ENCODE data around the gene NTPCR. TPM values are rescaled to one million over a fixed set of nuclear protein-coding genes. Genes with fewer than 3 reads are reported as not detected.

The NTPCR gene
- total RNA-seq, 1 donor from 2014 or later, result 54.5 TPM

DNA sequence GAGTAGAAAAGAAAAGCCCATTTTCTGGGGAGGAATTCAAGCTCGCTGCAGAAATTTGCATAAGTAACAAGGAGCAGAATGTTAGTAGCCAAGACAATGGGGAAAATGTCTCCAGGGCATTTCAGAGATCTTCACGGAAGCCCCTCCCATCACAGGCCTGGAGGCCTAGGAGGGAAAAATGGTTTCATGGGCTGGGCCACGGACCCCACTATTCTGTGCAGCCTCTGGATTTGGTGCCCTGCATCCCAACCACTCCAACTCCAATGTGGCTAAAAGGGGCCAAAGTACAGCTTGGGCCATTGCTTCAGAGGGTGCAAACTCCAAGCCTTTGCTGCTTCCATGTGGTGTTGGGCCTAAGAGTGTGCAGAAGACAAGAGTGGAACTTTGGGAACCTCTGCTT lies 43.1 kb downstream of the NTPCR start:
- H3K4me1 Mint-ChIP-seq (ENCODE audit: low read depth, unreplicated experiment), result peaks cover 8% of the 10 kb centered on the region
- H3K9me3 ChIP-seq (ENCODE audit: insufficient read depth, low read depth, low read length), result peaks cover 4% of the 10 kb centered on the region
- H3K27me3 Mint-ChIP-seq (ENCODE audit: low read depth, unreplicated experiment), result no peaks in the 10 kb centered on the region
- H3K9ac ChIP-seq (ENCODE audit: low read length), result no peak overlapping the region
- H3K4me3 ChIP-seq (ENCODE audit: insufficient read depth, low read depth, low read length), result no peak overlapping the region
- no peak for TF ChIP-seq EZH2 (IDR thresholded peaks at IDR 0.05; ENCODE audit: insufficient read depth, low read length)
- TF ChIP-seq, protein P1, sequence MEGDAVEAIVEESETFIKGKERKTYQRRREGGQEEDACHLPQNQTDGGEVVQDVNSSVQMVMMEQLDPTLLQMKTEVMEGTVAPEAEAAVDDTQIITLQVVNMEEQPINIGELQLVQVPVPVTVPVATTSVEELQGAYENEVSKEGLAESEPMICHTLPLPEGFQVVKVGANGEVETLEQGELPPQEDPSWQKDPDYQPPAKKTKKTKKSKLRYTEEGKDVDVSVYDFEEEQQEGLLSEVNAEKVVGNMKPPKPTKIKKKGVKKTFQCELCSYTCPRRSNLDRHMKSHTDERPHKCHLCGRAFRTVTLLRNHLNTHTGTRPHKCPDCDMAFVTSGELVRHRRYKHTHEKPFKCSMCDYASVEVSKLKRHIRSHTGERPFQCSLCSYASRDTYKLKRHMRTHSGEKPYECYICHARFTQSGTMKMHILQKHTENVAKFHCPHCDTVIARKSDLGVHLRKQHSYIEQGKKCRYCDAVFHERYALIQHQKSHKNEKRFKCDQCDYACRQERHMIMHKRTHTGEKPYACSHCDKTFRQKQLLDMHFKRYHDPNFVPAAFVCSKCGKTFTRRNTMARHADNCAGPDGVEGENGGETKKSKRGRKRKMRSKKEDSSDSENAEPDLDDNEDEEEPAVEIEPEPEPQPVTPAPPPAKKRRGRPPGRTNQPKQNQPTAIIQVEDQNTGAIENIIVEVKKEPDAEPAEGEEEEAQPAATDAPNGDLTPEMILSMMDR (IDR thresholded peaks at IDR 0.05; ENCODE audit: insufficient read depth, low read depth, low read length), result no peak
- H3K27me3 ChIP-seq (ENCODE audit: insufficient read depth, low read length), result no peaks in the 10 kb centered on the region
- H3K27ac Mint-ChIP-seq (ENCODE audit: unreplicated experiment), result no peak overlapping the region
- H3K4me2 ChIP-seq (ENCODE audit: low read length), result no peak overlapping the region
- H3K4me3 Mint-ChIP-seq (ENCODE audit: unreplicated experiment), result no peak overlapping the region
- no peaks in the 10 kb centered on the region for H3K79me2 ChIP-seq (ENCODE audit: insufficient read depth, low read length)
- no peaks in the 10 kb centered on the region for H4K20me1 ChIP-seq (ENCODE audit: insufficient read depth, low read length)
- H2AFZ ChIP-seq (ENCODE audit: low read depth, low read length), result no peak overlapping the region
- H3K27ac ChIP-seq (ENCODE audit: low read depth, low read length), result no peak overlapping the region
- peaks cover 12% of the 10 kb centered on the region for H3K36me3 ChIP-seq (ENCODE audit: insufficient read depth, low read length)
- peaks cover 23% of the 10 kb centered on the region for H3K9me3 Mint-ChIP-seq (ENCODE audit: unreplicated experiment)
- DNase-seq (ENCODE audit: low read depth) (no peak), FAIRE-seq (no peak)
- H3K4me1 ChIP-seq (ENCODE audit: insufficient read depth, low read length), result peaks cover 4% of the 10 kb centered on the region
- peaks cover 71% of the 10 kb centered on the region for H3K36me3 Mint-ChIP-seq (ENCODE audit: low read depth, unreplicated experiment)

DNA sequence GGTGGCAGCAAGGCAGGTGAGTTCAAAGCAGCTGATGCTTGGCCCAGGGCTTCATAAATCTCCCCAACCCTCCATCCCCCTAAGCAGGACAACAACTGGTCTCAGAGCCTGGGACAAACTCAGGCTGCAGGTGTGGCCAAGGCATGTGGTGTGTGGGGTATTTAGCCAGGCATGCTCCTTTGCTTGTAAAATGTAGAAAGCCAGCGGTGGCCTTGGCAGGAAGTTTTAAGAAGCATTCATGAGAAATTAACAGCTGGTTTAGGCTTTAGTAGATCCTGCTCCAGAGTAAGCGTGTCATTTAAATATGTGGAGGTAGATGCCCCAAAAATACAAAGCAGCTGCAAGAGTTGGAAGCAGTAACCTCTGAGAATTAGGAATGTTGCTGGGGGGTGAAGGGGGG lies 44.8 kb downstream of the NTPCR start:
- H3K4me2 ChIP-seq (ENCODE audit: low read length), result no peak overlapping the region
- Mint-ChIP-seq H3K4me3 (ENCODE audit: unreplicated experiment) (no peak overlapping the region), H3K27ac (ENCODE audit: unreplicated experiment) (no peak overlapping the region), H3K9me3 (ENCODE audit: unreplicated experiment) (peaks cover 23% of the 10 kb centered on the region), H3K27me3 (ENCODE audit: low read depth, unreplicated experiment) (no peaks in the 10 kb centered on the region), H3K36me3 (ENCODE audit: low read depth, unreplicated experiment) (peaks cover 80% of the 10 kb centered on the region), H3K4me1 (ENCODE audit: low read depth, unreplicated experiment) (peaks cover 6% of the 10 kb centered on the region)
- no peak overlapping the region for H3K9ac ChIP-seq (ENCODE audit: low read length)
- H4K20me1 ChIP-seq (ENCODE audit: insufficient read depth, low read length), result no peaks in the 10 kb centered on the region
- H3K27me3 ChIP-seq (ENCODE audit: insufficient read depth, low read length), result no peaks in the 10 kb centered on the region
- H3K79me2 ChIP-seq (ENCODE audit: insufficient read depth, low read length), result no peaks in the 10 kb centered on the region
- FAIRE-seq (no peak), DNase-seq (ENCODE audit: low read depth) (no peak)
- H3K27ac ChIP-seq (ENCODE audit: low read depth, low read length), result no peak overlapping the region
- H3K9me3 ChIP-seq (ENCODE audit: insufficient read depth, low read depth, low read length), result peaks cover 4% of the 10 kb centered on the region
- TF ChIP-seq EZH2 (IDR thresholded peaks at IDR 0.05; ENCODE audit: insufficient read depth, low read length), result no peak
- TF ChIP-seq, protein P1 (IDR thresholded peaks at IDR 0.05; ENCODE audit: insufficient read depth, low read depth, low read length), result no peak
- peaks cover 12% of the 10 kb centered on the region for H3K36me3 ChIP-seq (ENCODE audit: insufficient read depth, low read length)
- H3K4me1 ChIP-seq (ENCODE audit: insufficient read depth, low read length), result no peaks in the 10 kb centered on the region
- no peak overlapping the region for H2AFZ ChIP-seq (ENCODE audit: low read depth, low read length)
- no peak overlapping the region for H3K4me3 ChIP-seq (ENCODE audit: insufficient read depth, low read depth, low read length)

DNA sequence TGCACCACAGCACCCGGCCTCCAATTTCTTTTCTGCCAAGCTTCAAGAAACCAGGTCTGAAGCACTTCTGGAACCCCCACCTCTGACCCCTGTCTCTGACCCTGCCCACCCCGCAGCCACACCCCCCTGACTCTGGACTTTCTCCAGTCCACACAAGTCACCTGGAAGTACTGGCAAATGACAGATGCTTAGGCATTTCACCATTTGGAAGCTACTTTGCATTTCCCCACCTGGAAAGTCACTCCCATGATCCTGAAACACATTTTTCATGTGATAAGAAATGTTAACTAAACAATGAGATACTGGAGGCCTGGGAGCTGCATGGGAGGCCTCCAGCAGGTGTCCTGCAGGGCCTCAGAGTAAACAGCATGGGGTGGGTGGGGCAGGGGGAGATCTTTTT lies 45.7 kb downstream of the NTPCR start:
- FAIRE-seq (no peak), DNase-seq (ENCODE audit: low read depth) (no peak)
- Histone ChIP-seq H4K20me1 (ENCODE audit: insufficient read depth, low read length) (no peaks in the 10 kb centered on the region), H3K27ac (ENCODE audit: low read depth, low read length) (no peak overlapping the region), H3K79me2 (ENCODE audit: insufficient read depth, low read length) (no peaks in the 10 kb centered on the region), H3K36me3 (ENCODE audit: insufficient read depth, low read length) (peaks cover 12% of the 10 kb centered on the region), H3K9ac (ENCODE audit: low read length) (no peak overlapping the region), H3K4me1 (ENCODE audit: insufficient read depth, low read length) (no peaks in the 10 kb centered on the region), H3K4me2 (ENCODE audit: low read length) (no peak overlapping the region), H3K27me3 (ENCODE audit: insufficient read depth, low read length) (no peaks in the 10 kb centered on the region), H3K4me3 (ENCODE audit: insufficient read depth, low read depth, low read length) (no peak overlapping the region), H3K9me3 (ENCODE audit: insufficient read depth, low read depth, low read length) (peaks cover 4% of the 10 kb centered on the region), H2AFZ (ENCODE audit: low read depth, low read length) (no peak overlapping the region)
- Mint-ChIP-seq H3K27me3 (ENCODE audit: low read depth, unreplicated experiment) (no peaks in the 10 kb centered on the region), H3K4me3 (ENCODE audit: unreplicated experiment) (no peak overlapping the region), H3K4me1 (ENCODE audit: low read depth, unreplicated experiment) (peaks cover 2% of the 10 kb centered on the region), H3K36me3 (ENCODE audit: low read depth, unreplicated experiment) (peaks cover 78% of the 10 kb centered on the region), H3K27ac (ENCODE audit: unreplicated experiment) (no peak overlapping the region), H3K9me3 (ENCODE audit: unreplicated experiment) (peaks cover 23% of the 10 kb centered on the region)
- TF ChIP-seq, protein P1 (IDR thresholded peaks at IDR 0.05; ENCODE audit: insufficient read depth, low read depth, low read length), result no peak
- TF ChIP-seq EZH2 (IDR thresholded peaks at IDR 0.05; ENCODE audit: insufficient read depth, low read length), result no peak
